Kidney epithelial cell (primary cell): ENCODE results near the gene ATP1B3. TPM values are rescaled to one million over a fixed set of nuclear protein-coding genes. Genes with fewer than 3 reads are reported as not detected.

ENCODE experiments used
- DNase-seq: peaks from one replicate; pipeline ENCODE4 v3.0.0-alpha.2; 2010; ENCODE audit warnings: low read depth
- H3K27me3 ChIP-seq: 2 replicates; pipeline ENCODE4 v1.6.0; 2011; ENCODE audit warnings: low read length; ENCODE audit not compliant: control insufficient read depth, insufficient read depth
- H3K36me3 ChIP-seq: 2 replicates; pipeline ENCODE4 v1.5.1; 2011; ENCODE audit warnings: low read length; ENCODE audit not compliant: control insufficient read depth, insufficient read depth
- H3K4me3 ChIP-seq: 2 replicates; pipeline ENCODE4 v1.5.1; 2011; ENCODE audit warnings: low read depth, mild to moderate bottlenecking, control low read depth, low read length
- total RNA-seq: library from RNA; depleted of rRNA; stranded (reverse); fragments of >200 nt; gene quantifications from 2 replicates; pipeline ENCODE4 v1.2.3, GENCODE V29; 2015
- TF ChIP-seq, protein P1 (sequence below): IDR thresholded peaks from 2 replicates; pipeline ENCODE4 v1.5.1; 2011; ENCODE audit warnings: mild to moderate bottlenecking, moderate library complexity, low read length, control low read depth, inconsistent platforms; ENCODE audit not compliant: insufficient read depth, poor library complexity, severe bottlenecking

Gene ATP1B3
- total RNA-seq, 1 donor from 2014 or later = 50.8 TPM

DNA sequence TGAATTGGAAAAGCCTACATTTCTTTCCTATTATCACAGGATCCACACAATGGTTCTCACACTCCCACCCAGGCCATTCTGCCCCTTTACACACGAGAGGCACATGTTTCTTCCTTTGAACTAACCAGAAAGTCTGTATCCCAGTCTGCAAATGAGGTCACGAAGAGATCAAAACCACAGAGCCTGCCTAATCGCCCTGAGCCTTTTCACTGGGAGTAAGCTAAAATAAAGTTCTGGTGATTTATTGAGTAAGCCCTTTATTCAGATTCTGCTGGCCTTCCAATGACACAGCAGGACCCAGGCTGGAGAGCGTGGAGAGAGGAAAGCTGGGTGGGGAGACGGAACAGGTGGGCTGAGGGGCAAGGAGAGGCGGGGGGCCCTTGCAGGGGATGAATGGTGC lies 78.7 kb downstream of the ATP1B3 start:
- no peak overlapping the region for H3K4me3 ChIP-seq
- no peak for DNase-seq

GRCh38 chr3:141959589-141960554 lies 83.4 kb downstream of the ATP1B3 start:
- TF ChIP-seq, protein P1, sequence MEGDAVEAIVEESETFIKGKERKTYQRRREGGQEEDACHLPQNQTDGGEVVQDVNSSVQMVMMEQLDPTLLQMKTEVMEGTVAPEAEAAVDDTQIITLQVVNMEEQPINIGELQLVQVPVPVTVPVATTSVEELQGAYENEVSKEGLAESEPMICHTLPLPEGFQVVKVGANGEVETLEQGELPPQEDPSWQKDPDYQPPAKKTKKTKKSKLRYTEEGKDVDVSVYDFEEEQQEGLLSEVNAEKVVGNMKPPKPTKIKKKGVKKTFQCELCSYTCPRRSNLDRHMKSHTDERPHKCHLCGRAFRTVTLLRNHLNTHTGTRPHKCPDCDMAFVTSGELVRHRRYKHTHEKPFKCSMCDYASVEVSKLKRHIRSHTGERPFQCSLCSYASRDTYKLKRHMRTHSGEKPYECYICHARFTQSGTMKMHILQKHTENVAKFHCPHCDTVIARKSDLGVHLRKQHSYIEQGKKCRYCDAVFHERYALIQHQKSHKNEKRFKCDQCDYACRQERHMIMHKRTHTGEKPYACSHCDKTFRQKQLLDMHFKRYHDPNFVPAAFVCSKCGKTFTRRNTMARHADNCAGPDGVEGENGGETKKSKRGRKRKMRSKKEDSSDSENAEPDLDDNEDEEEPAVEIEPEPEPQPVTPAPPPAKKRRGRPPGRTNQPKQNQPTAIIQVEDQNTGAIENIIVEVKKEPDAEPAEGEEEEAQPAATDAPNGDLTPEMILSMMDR = no peak
- DNase-seq = no peak
- no peak overlapping the region for H3K4me3 ChIP-seq

More for the DNA sequence above, 78.7 kb downstream of the ATP1B3 start:
- Histone ChIP-seq H3K36me3 (no peaks in the 10 kb centered on the region), H3K27me3 (no peaks in the 10 kb centered on the region)
- TF ChIP-seq, protein P1 = no peak

DNA sequence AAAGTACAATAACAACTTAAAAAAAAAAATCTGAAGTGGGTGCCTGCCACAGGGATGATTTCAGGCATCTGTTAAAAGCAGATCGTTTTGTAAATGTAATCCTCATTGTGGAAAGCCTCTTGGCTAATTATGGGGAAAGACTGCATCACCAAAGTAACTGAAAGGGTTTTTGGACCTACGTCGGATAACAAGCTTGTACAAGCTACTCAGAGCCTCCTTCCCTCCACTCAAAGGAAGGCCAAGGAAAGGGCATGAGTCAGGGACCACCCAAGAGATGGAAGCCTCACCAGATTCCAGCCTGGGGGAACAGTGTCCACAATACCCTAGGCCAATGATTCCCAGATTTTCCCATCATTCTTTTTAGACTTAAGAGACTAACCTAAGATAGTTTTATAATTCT lies 84.3 kb downstream of the ATP1B3 start:
- Histone ChIP-seq H3K4me3 (no peak overlapping the region), H3K27me3 (no peaks in the 10 kb centered on the region), H3K36me3 (peaks cover 5% of the 10 kb centered on the region)
- TF ChIP-seq, protein P1 = no peak
- no peak for DNase-seq

More at GRCh38 chr3:141959589-141960554, 83.4 kb downstream of the ATP1B3 start:
- Histone ChIP-seq H3K36me3 (peaks cover 5% of the 10 kb centered on the region), H3K27me3 (no peaks in the 10 kb centered on the region)

DNA sequence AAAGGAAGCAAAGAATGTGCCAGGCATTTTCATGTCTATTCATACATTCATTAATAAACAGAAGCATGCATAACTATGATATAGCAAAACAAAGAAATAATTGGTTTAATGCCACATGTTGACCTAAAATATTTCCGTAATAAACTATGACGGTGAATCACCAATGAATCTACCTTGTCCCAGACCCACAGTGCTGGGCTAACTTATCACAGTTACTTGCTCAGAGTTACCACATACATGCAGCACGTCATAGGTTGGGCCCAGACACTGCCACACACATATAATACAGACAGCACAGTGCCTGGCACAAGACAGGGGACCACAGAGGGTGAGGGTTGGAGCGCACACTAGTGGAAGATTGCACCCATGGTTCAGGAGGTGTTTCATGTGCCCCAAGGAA lies 86.9 kb downstream of the ATP1B3 start:
- Histone ChIP-seq H3K36me3 (peaks cover 5% of the 10 kb centered on the region), H3K4me3 (no peak overlapping the region), H3K27me3 (no peaks in the 10 kb centered on the region)
- no peak for DNase-seq
- TF ChIP-seq, protein P1 = no peak

GRCh38 chr3:141965471-141965870 lies 89.0 kb downstream of the ATP1B3 start:
- peaks cover 5% of the 10 kb centered on the region for H3K36me3 ChIP-seq
- H3K27me3 ChIP-seq = no peaks in the 10 kb centered on the region
- H3K4me3 ChIP-seq = no peak overlapping the region
- no peak for DNase-seq
- TF ChIP-seq, protein P1 = no peak
